Measurements from ENCODE around the gene HPCA.

Gene HPCA

GRCh38 chr1:32848354-32849063 lies 37.8 kb upstream of the HPCA start:
- ATAC-seq = no peak
- no peak for TF ChIP-seq TCF4 (CRISPR knock-in tag; IDR thresholded peaks at IDR 0.05; ENCODE audit: borderline replicate concordance)
- TF ChIP-seq ZNF565 (CRISPR knock-in tag; conservative IDR thresholded peaks at IDR 0.05; ENCODE audit: low read depth) = no peak
- no peak for TF ChIP-seq SNAI2 (CRISPR knock-in tag; IDR thresholded peaks at IDR 0.05)
- TF ChIP-seq RARB (CRISPR knock-in tag; IDR thresholded peaks at IDR 0.05) = no peak
- no peak for TF ChIP-seq ARNTL (CRISPR knock-in tag; IDR thresholded peaks at IDR 0.05; ENCODE audit: borderline replicate concordance, low read depth)
- TF ChIP-seq ISL1 (CRISPR knock-in tag; IDR thresholded peaks at IDR 0.05) = no peak
- no peak for TF ChIP-seq ZFP30 (CRISPR knock-in tag; IDR thresholded peaks at IDR 0.05)
- no peak for TF ChIP-seq PATZ1 (CRISPR knock-in tag; IDR thresholded peaks at IDR 0.05; ENCODE audit: borderline replicate concordance)
- no peak for TF ChIP-seq PPARA (CRISPR knock-in tag; IDR thresholded peaks at IDR 0.05; ENCODE audit: borderline replicate concordance)
- no peak for TF ChIP-seq ZNF8 (CRISPR knock-in tag; IDR thresholded peaks at IDR 0.05)
- no peak for TF ChIP-seq ESRRG (CRISPR knock-in tag; IDR thresholded peaks at IDR 0.05)
- no peak for TF ChIP-seq GLIS3 (CRISPR knock-in tag; IDR thresholded peaks at IDR 0.05)

GRCh38 chr1:32855861-32856617 lies 30.3 kb upstream of the HPCA start:
- no peak for ATAC-seq
- TF ChIP-seq PATZ1 (CRISPR knock-in tag; IDR thresholded peaks at IDR 0.05; ENCODE audit: borderline replicate concordance) = no peak
- no peak for TF ChIP-seq GLIS3 (CRISPR knock-in tag; IDR thresholded peaks at IDR 0.05)
- TF ChIP-seq ESRRG (CRISPR knock-in tag; IDR thresholded peaks at IDR 0.05) = no peak
- no peak for TF ChIP-seq ZNF565 (CRISPR knock-in tag; conservative IDR thresholded peaks at IDR 0.05; ENCODE audit: low read depth)
- no peak for TF ChIP-seq BACH2 (CRISPR knock-in tag; IDR thresholded peaks at IDR 0.05; ENCODE audit: borderline replicate concordance)

GRCh38 chr1:32858136-32858535 lies 28.2 kb upstream of the HPCA start:
- TF ChIP-seq ARNTL (CRISPR knock-in tag; IDR thresholded peaks at IDR 0.05; ENCODE audit: borderline replicate concordance, low read depth) (no peak), ISL1 (CRISPR knock-in tag; IDR thresholded peaks at IDR 0.05) (no peak)
- ATAC-seq = no peak

GRCh38 chr1:32858791-32859190 lies 27.5 kb upstream of the HPCA start:
- TF ChIP-seq ZNF8 (CRISPR knock-in tag; IDR thresholded peaks at IDR 0.05) (no peak), ZFP30 (CRISPR knock-in tag; IDR thresholded peaks at IDR 0.05) (no peak), TCF4 (CRISPR knock-in tag; IDR thresholded peaks at IDR 0.05; ENCODE audit: borderline replicate concordance) (no peak), ARNTL (CRISPR knock-in tag; IDR thresholded peaks at IDR 0.05; ENCODE audit: borderline replicate concordance, low read depth) (no peak), CREB5 (CRISPR knock-in tag; IDR thresholded peaks at IDR 0.05; ENCODE audit: low read depth) (no peak), ISL1 (CRISPR knock-in tag; IDR thresholded peaks at IDR 0.05) (no peak), ZC3H10 (CRISPR knock-in tag; IDR thresholded peaks at IDR 0.05) (no peak), OSR1 (CRISPR knock-in tag; IDR thresholded peaks at IDR 0.05) (no peak), RARB (CRISPR knock-in tag; IDR thresholded peaks at IDR 0.05) (no peak)
- ATAC-seq = no peak

- ATAC-seq = no peak
- TF ChIP-seq ISL1 (CRISPR knock-in tag; IDR thresholded peaks at IDR 0.05) = no peak
- no peak for TF ChIP-seq PPARA (CRISPR knock-in tag; IDR thresholded peaks at IDR 0.05; ENCODE audit: borderline replicate concordance)
- TF ChIP-seq ARNTL (CRISPR knock-in tag; IDR thresholded peaks at IDR 0.05; ENCODE audit: borderline replicate concordance, low read depth) = no peak
Measured at GRCh38 chr1:32859915-32860314, 26.4 kb upstream of the HPCA start.

GRCh38 chr1:32860566-32860965 lies 25.7 kb upstream of the HPCA start:
- no peak for ATAC-seq
- TF ChIP-seq ISL1 (CRISPR knock-in tag; IDR thresholded peaks at IDR 0.05) (no peak), CSRNP3 (CRISPR knock-in tag; IDR thresholded peaks at IDR 0.05) (no peak), CSDC2 (CRISPR knock-in tag; IDR thresholded peaks at IDR 0.05) (no peak), BACH2 (CRISPR knock-in tag; IDR thresholded peaks at IDR 0.05; ENCODE audit: borderline replicate concordance) (no peak), CREB5 (CRISPR knock-in tag; IDR thresholded peaks at IDR 0.05; ENCODE audit: low read depth) (no peak), ZC3H10 (CRISPR knock-in tag; IDR thresholded peaks at IDR 0.05) (no peak), ZNF70 (CRISPR knock-in tag; IDR thresholded peaks at IDR 0.05) (no peak), ZFP3 (CRISPR knock-in tag; IDR thresholded peaks at IDR 0.05) (no peak), ARNTL (CRISPR knock-in tag; IDR thresholded peaks at IDR 0.05; ENCODE audit: borderline replicate concordance, low read depth) (no peak), ZNF565 (CRISPR knock-in tag; conservative IDR thresholded peaks at IDR 0.05; ENCODE audit: low read depth) (no peak)
